Nephron progenitor cell (in vitro differentiated cells): Measurements from ENCODE around the gene ZNF385C.

ENCODE experiments used
- DNase-seq: peaks from one replicate; pipeline ENCODE4 v3.0.0; 2021
- H3K27ac Mint-ChIP-seq: 2 replicates; pipeline ENCODE4 v1.8.0; 2021; ENCODE audit warnings: mild to moderate bottlenecking, moderate library complexity, mixed read lengths
- H3K27me3 Mint-ChIP-seq: 2 replicates; pipeline ENCODE4 v1.8.0; 2021; ENCODE audit warnings: mild to moderate bottlenecking, low read depth, mixed read lengths; ENCODE audit not compliant: poor library complexity
- H3K36me3 Mint-ChIP-seq: 2 replicates; pipeline ENCODE4 v1.8.0; 2021; ENCODE audit warnings: low read depth, mixed read lengths
- H3K4me1 Mint-ChIP-seq: 2 replicates; pipeline ENCODE4 v1.8.0; 2021; ENCODE audit warnings: mixed read lengths
- H3K4me3 Mint-ChIP-seq: 2 replicates; pipeline ENCODE4 v1.8.0; 2021; ENCODE audit warnings: mild to moderate bottlenecking, moderate library complexity, mixed read lengths
- H3K9me3 Mint-ChIP-seq: 2 replicates; pipeline ENCODE4 v1.8.0; 2021; ENCODE audit warnings: mild to moderate bottlenecking, moderate library complexity, mixed read lengths
- TF ChIP-seq, protein P1 (sequence below): fragments of 200-600 bp; sonication (generic); IDR thresholded peaks from 2 replicates; pipeline ENCODE4 v1.5.0; 2021; ENCODE audit warnings: antibody characterized with exemption

ZNF385C gene

DNA sequence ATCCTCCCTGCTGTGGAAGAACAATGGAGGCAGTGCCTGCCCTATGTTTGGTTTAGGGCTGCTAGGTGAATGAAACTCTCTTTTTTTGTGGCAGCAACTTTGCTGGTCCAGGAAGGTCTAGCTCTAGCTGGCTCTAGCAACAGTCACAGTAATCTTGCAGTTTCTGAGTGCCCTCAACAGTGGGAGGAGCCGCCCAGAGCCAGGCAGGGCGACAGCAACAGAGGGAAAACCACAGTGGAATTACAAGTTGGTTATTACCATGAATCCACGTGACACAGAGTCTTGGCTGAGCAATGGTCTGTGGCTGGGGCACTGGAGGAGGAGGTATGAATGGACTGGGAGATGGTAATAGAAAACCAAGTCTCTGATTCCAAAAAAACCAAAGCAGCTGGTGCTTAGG, 34.7 kb upstream of the ZNF385C start:
- peaks cover 13% of the 10 kb centered on the region for H3K36me3 Mint-ChIP-seq
- DNase-seq, result no peak
- H3K9me3 Mint-ChIP-seq, result no peaks in the 10 kb centered on the region
- no peak overlapping the region for H3K4me3 Mint-ChIP-seq
- TF ChIP-seq, protein P1, sequence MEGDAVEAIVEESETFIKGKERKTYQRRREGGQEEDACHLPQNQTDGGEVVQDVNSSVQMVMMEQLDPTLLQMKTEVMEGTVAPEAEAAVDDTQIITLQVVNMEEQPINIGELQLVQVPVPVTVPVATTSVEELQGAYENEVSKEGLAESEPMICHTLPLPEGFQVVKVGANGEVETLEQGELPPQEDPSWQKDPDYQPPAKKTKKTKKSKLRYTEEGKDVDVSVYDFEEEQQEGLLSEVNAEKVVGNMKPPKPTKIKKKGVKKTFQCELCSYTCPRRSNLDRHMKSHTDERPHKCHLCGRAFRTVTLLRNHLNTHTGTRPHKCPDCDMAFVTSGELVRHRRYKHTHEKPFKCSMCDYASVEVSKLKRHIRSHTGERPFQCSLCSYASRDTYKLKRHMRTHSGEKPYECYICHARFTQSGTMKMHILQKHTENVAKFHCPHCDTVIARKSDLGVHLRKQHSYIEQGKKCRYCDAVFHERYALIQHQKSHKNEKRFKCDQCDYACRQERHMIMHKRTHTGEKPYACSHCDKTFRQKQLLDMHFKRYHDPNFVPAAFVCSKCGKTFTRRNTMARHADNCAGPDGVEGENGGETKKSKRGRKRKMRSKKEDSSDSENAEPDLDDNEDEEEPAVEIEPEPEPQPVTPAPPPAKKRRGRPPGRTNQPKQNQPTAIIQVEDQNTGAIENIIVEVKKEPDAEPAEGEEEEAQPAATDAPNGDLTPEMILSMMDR, result no peak
- peaks cover 3% of the 10 kb centered on the region for H3K27me3 Mint-ChIP-seq
- peak overlapping the region; percentile 9 for H3K27ac Mint-ChIP-seq
- H3K4me1 Mint-ChIP-seq, result peaks cover 50% of the 10 kb centered on the region

DNA sequence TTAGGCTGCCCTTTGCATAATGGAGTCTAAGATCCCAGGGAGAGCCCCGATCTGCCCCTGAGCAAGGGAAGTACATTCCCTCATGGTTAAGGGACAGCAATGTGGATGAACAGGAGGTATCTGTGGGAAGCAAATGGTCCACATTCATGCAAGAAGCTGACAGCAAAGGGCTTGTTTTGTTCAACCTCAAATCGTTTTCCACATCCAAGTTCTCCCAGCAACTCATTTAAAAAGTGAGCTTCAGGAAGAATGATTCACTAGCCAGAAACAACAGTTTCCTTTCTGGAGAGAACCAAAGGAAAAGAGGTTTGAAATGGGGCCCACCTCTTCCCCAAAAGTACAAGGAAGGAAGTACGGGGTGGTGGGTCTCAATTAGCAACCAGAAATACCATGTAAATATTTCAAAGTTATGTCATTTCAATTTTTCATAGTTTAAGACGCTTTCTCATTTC, 33.7 kb upstream of the ZNF385C start:
- Mint-ChIP-seq H3K36me3 (peaks cover 21% of the 10 kb centered on the region), H3K4me3 (no peak overlapping the region), H3K9me3 (no peaks in the 10 kb centered on the region), H3K27me3 (peaks cover 3% of the 10 kb centered on the region), H3K27ac (no peak overlapping the region), H3K4me1 (peaks cover 49% of the 10 kb centered on the region)
- TF ChIP-seq, protein P1, result no peak
- DNase-seq, result no peak

DNA sequence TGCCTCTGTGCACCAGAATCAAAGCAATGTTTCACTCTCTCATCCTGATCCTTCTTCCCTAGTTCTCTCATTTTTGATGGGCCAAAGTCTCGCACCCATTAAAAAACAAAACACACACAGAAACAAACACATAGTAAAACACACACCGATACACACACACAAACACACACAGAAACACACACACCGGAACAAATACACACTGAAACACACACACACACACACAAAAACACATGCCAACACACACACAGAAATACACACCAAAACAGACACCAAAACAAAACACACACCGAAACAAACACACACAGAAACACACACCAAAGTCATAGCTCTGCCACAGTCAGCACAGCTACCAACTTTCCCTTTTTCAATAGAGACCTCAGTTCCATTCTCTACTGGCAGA, 33.0 kb upstream of the ZNF385C start:
- H3K27me3 Mint-ChIP-seq, result peaks cover 3% of the 10 kb centered on the region
- DNase-seq, result no peak
- H3K27ac Mint-ChIP-seq, result peak overlapping the region; percentile 55
- H3K36me3 Mint-ChIP-seq, result peaks cover 23% of the 10 kb centered on the region
- H3K9me3 Mint-ChIP-seq, result no peaks in the 10 kb centered on the region
- no peak overlapping the region for H3K4me3 Mint-ChIP-seq
- TF ChIP-seq, protein P1, result no peak
- H3K4me1 Mint-ChIP-seq, result peaks cover 44% of the 10 kb centered on the region

DNA sequence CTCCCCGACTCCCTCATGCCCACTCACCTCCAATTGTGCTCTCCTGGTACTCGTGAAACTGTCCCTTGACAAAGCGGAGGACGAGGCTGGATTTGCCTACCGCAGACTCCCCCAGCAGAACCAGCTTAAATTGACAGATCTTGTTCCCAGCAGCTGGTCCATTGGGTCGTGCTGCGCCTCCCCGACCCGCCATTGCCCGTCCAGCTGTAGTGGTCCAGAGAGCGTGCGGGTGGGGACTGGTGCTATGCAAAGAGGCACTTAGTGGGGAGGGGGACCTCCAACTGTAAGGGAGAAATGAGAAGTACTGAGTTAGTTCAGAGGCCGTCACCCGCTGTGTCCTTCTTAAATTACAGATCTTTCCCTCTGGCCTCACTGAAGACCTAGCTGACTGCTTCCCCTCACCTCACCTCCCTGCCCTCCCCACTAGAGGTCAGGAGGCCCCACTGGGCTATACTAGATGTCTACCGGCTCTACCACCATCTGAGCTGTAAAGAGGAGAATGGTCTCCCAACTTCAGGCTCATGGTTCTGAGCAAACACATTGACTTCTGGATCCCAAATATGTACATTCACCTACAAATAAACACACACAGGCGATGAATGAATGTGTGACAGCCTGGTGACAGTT, 32.1 kb upstream of the ZNF385C start:
- H3K4me3 Mint-ChIP-seq, result no peak overlapping the region
- H3K4me1 Mint-ChIP-seq, result peaks cover 36% of the 10 kb centered on the region
- H3K9me3 Mint-ChIP-seq, result no peaks in the 10 kb centered on the region
- peaks cover 29% of the 10 kb centered on the region for H3K36me3 Mint-ChIP-seq
- TF ChIP-seq, protein P1, result no peak
- H3K27ac Mint-ChIP-seq, result peak overlapping the region; percentile 81
- no peak for DNase-seq
- peaks cover 3% of the 10 kb centered on the region for H3K27me3 Mint-ChIP-seq

DNA sequence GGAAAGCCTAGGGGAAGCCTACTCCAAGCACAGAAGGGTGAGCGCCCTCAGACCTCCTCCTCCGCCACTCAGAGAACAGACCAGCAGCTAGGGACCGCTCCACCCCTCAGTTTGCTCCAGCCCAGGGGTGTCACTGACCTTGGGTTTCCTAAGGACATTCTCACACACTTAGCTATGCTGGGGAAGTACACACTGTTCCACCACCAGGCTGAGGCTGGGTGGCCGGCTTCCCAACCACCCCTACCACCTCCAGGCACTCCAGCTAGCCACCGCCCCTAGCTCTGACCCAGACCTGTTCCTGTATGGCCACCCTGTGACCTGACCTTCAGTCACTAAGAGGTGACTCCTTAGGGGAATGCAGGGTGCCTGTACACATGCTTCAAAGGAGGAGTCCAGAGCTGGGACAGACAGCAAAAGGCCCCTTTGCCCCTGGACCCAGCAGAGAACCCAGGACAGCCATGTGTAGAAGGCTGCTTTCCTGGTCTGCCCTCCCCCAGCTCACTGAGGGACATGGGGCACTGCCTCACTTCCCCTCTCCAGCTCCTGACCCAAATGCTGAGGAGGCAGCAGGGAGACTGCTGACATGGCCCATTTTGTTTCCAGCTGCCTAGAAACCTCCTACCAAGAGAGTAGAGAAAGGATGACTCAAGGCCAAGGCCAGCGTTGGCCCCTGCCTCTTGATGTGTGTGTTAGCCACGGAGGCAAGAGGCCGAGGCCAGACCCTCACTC, 31.0 kb upstream of the ZNF385C start:
- TF ChIP-seq, protein P1, result no peak
- Mint-ChIP-seq H3K4me3 (no peak overlapping the region), H3K36me3 (peaks cover 39% of the 10 kb centered on the region), H3K27ac (no peak overlapping the region), H3K27me3 (peaks cover 3% of the 10 kb centered on the region), H3K9me3 (no peaks in the 10 kb centered on the region), H3K4me1 (peaks cover 32% of the 10 kb centered on the region)
- DNase-seq, result no peak

DNA sequence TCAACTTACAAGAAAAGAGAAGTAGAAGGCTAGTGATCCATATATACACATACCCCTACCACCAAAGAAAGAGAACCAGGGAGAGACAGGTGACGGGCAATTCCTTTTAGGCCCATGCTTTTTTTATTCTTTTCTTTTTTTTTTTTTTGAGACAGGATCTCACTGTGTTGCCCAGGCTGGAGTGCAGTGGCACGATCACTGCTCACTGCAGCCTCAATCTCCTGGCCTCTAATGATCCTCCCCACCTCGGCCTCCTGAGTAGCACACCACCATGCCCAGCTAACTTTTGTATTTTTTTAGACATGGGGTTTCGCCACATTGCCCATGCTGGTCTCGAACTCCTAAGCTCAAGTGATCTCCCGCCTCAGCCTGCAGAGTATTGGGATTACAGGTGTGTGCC, 29.1 kb upstream of the ZNF385C start:
- no peak for DNase-seq
- Mint-ChIP-seq H3K4me3 (no peak overlapping the region), H3K27me3 (peaks cover 3% of the 10 kb centered on the region), H3K4me1 (peaks cover 21% of the 10 kb centered on the region), H3K9me3 (no peaks in the 10 kb centered on the region), H3K36me3 (peaks cover 41% of the 10 kb centered on the region), H3K27ac (no peak overlapping the region)
- TF ChIP-seq, protein P1, result no peak
